HepG2 (cell line): ENCODE measurements around the gene ZCCHC10. TPM values are rescaled to one million over a fixed set of nuclear protein-coding genes. Genes with fewer than 3 reads are reported as not detected.

Experiments
- BRD4 ChIP-seq: sonication (generic); formaldehyde crosslinking; IDR thresholded peaks from 2 replicates; pipeline ENCODE4 v1.4.0; 2020; ENCODE audit warnings: missing genetic modification reagents
- GATAD1 ChIP-seq: IDR thresholded peaks from 2 replicates; pipeline ENCODE4 v1.6.1; 2016; ENCODE audit warnings: missing genetic modification reagents, missing compliant biosample characterization
- KLF9 ChIP-seq: IDR thresholded peaks from 2 replicates; pipeline ENCODE4 v1.6.1; 2016; ENCODE audit warnings: low read depth
- MZF1 ChIP-seq: sonication (generic); formaldehyde crosslinking; IDR thresholded peaks from 2 replicates; pipeline ENCODE4 v1.8.1; 2023; ENCODE audit warnings: mild to moderate bottlenecking, missing genetic modification reagents, borderline replicate concordance
- POGZ ChIP-seq: sonication (generic); formaldehyde crosslinking; IDR thresholded peaks from 2 replicates; pipeline ENCODE4 v1.4.0; 2020; ENCODE audit warnings: mild to moderate bottlenecking, missing genetic modification reagents
- SAP130 ChIP-seq: IDR thresholded peaks from 2 replicates; pipeline ENCODE4 v1.6.1; 2016; ENCODE audit warnings: low read depth
- SETDB1 ChIP-seq: sonication (generic); formaldehyde crosslinking; IDR thresholded peaks from 2 replicates; pipeline ENCODE4 v1.5.1; 2020; ENCODE audit warnings: missing genetic modification reagents, mild to moderate bottlenecking, borderline replicate concordance
- STAT6 ChIP-seq: sonication (generic); formaldehyde crosslinking; IDR thresholded peaks from 2 replicates; pipeline ENCODE4 v1.4.0; 2020; ENCODE audit warnings: missing genetic modification reagents, mild to moderate bottlenecking, borderline replicate concordance
- ZFP36L2 ChIP-seq: sonication (generic); formaldehyde crosslinking; IDR thresholded peaks from 2 replicates; pipeline ENCODE4 v1.4.0; 2020; ENCODE audit warnings: missing genetic modification reagents
- ZKSCAN5 ChIP-seq: sonication (generic); formaldehyde crosslinking; IDR thresholded peaks from 2 replicates; pipeline ENCODE4 v1.5.1; 2020; ENCODE audit warnings: mild to moderate bottlenecking, missing genetic modification reagents
- ZNF253 ChIP-seq: sonication (generic); formaldehyde crosslinking; IDR thresholded peaks from 2 replicates; pipeline ENCODE4 v1.8.0; 2022; ENCODE audit warnings: mild to moderate bottlenecking, missing genetic modification reagents, borderline replicate concordance
- ZNF317 ChIP-seq: sonication (generic); formaldehyde crosslinking; IDR thresholded peaks from 2 replicates; pipeline ENCODE4 v1.5.0; 2020; ENCODE audit warnings: mild to moderate bottlenecking, missing genetic modification reagents
- ZNF446 ChIP-seq: sonication (generic); formaldehyde crosslinking; IDR thresholded peaks from 2 replicates; pipeline ENCODE4 v1.5.0; 2020; ENCODE audit warnings: mild to moderate bottlenecking, missing genetic modification reagents
- ZNF484 ChIP-seq: sonication (generic); formaldehyde crosslinking; IDR thresholded peaks from 2 replicates; pipeline ENCODE4 v1.5.1; 2020; ENCODE audit warnings: mild to moderate bottlenecking, low read depth, missing genetic modification reagents, borderline replicate concordance
- ZNF558 ChIP-seq: sonication (generic); formaldehyde crosslinking; IDR thresholded peaks from 2 replicates; pipeline ENCODE4 v1.9.0; 2022; ENCODE audit warnings: mild to moderate bottlenecking, missing genetic modification reagents, borderline replicate concordance
- ZNF563 ChIP-seq: sonication (generic); formaldehyde crosslinking; IDR thresholded peaks from 2 replicates; pipeline ENCODE4 v1.8.0; 2022; ENCODE audit warnings: mild to moderate bottlenecking, moderate library complexity, missing genetic modification reagents
- ZNF570 ChIP-seq: sonication (generic); formaldehyde crosslinking; IDR thresholded peaks from 2 replicates; pipeline ENCODE4 v1.4.0; 2020; ENCODE audit warnings: mild to moderate bottlenecking, missing genetic modification reagents, borderline replicate concordance
- ZNF713 ChIP-seq: sonication (generic); formaldehyde crosslinking; IDR thresholded peaks from 2 replicates; pipeline ENCODE4 v1.4.0; 2020; ENCODE audit warnings: mild to moderate bottlenecking, missing genetic modification reagents
- ZNF766 ChIP-seq: sonication (generic); formaldehyde crosslinking; IDR thresholded peaks from 2 replicates; pipeline ENCODE4 v1.5.0; 2020; ENCODE audit warnings: missing genetic modification reagents, borderline replicate concordance
- ZNF772 ChIP-seq: sonication (generic); formaldehyde crosslinking; IDR thresholded peaks from 2 replicates; pipeline ENCODE4 v1.5.0; 2020; ENCODE audit warnings: mild to moderate bottlenecking, missing genetic modification reagents
- polyA plus RNA-seq, 8 experiments: library from polyadenylated mRNA; depleted of rRNA in 3 of 8; stranded (reverse) in 7 of 8; unstranded in 1 of 8; fragments of >200 nt; fragmentation: Illumina TruSeq in 4 of 8; extraction: Trizol in 4 of 8; gene quantifications; 2 replicates each; pipeline versions ENCODE4 v1.2.1 to v1.2.3, GENCODE V29; 2011 to 2016; ENCODE audit warnings: low read depth in 4 of 8, missing spikeins in 1 of 8, mixed read lengths in 1 of 8; ENCODE audit not compliant: insufficient read depth in 1 of 8
- total RNA-seq, 5 experiments: library from RNA; depleted of rRNA; stranded (reverse); fragments of >200 nt; fragmentation: Illumina TruSeq; extraction: Trizol; gene quantifications; 2 replicates each; pipeline ENCODE4 v1.2.3, GENCODE V29; 2016; ENCODE audit warnings: low read depth in 1 of 5
- TF ChIP-seq, protein P1 (sequence below): sonication (generic); formaldehyde crosslinking; IDR thresholded peaks from 2 replicates; pipeline ENCODE4 v1.5.0; 2020; ENCODE audit warnings: mild to moderate bottlenecking, missing genetic modification reagents, moderate library complexity
- TF ChIP-seq, protein P2 (sequence below): sonication (generic); formaldehyde crosslinking; IDR thresholded peaks from 2 replicates; pipeline ENCODE4 v1.4.0; 2020; ENCODE audit warnings: mild to moderate bottlenecking, missing genetic modification reagents

ZCCHC10 gene
- total and polyA plus RNA-seq, 2 of the 13 experiments (the other 11 are each of a cell fraction or from before 2014, with no cell fraction given) = 40.7 to 48.2 TPM

DNA sequence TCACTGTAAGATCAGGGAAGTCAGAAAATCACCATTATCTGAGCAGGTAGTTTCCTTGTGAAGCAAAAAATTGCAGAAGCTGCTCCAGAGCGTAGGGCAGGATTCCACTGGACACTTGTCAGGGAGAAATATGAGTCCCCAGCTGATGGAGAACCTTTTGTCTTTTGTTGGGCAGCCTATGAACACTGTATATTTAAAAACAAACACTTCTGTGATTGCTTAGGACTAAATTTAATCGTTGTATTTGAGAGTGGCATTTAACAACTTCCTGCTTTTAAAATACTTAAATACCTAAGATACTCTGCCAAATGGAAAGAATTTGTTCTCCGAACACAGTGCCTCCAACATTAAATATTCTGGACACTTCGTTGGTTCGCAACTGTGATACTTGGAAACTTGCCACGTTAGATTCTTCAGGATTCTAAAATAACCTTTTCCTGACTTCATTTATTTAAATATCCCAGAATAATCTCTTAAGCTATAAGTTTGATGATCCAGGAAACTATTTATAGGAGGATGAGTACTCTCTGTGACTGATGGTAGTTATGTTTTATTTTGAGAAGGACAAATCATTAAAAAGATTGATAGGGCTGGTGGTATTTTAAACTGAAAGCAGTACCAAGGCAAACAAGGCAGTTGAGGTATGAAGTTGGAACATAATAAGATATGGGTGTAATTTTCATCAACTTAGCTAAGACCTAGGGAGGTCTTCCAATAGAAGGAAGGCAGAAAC lies 22.8 kb upstream of the ZCCHC10 start (continued):
- no peak for TF ChIP-seq SAP130
- no peak for TF ChIP-seq ZNF558
- no peak for TF ChIP-seq ZNF563
- no peak for TF ChIP-seq ZFP36L2
- TF ChIP-seq ZNF446 (CRISPR knock-in tag) = no peak
- TF ChIP-seq, protein P1, sequence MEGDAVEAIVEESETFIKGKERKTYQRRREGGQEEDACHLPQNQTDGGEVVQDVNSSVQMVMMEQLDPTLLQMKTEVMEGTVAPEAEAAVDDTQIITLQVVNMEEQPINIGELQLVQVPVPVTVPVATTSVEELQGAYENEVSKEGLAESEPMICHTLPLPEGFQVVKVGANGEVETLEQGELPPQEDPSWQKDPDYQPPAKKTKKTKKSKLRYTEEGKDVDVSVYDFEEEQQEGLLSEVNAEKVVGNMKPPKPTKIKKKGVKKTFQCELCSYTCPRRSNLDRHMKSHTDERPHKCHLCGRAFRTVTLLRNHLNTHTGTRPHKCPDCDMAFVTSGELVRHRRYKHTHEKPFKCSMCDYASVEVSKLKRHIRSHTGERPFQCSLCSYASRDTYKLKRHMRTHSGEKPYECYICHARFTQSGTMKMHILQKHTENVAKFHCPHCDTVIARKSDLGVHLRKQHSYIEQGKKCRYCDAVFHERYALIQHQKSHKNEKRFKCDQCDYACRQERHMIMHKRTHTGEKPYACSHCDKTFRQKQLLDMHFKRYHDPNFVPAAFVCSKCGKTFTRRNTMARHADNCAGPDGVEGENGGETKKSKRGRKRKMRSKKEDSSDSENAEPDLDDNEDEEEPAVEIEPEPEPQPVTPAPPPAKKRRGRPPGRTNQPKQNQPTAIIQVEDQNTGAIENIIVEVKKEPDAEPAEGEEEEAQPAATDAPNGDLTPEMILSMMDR = no peak
- TF ChIP-seq GATAD1 (CRISPR knock-in tag) = 0 out of 2 replicates have a peak, but pooled peaks have one; percentile 2
- no peak for TF ChIP-seq SETDB1
- no peak for TF ChIP-seq BRD4
- TF ChIP-seq MZF1 (CRISPR knock-in tag) = peak; percentile 93
- TF ChIP-seq, protein P2, sequence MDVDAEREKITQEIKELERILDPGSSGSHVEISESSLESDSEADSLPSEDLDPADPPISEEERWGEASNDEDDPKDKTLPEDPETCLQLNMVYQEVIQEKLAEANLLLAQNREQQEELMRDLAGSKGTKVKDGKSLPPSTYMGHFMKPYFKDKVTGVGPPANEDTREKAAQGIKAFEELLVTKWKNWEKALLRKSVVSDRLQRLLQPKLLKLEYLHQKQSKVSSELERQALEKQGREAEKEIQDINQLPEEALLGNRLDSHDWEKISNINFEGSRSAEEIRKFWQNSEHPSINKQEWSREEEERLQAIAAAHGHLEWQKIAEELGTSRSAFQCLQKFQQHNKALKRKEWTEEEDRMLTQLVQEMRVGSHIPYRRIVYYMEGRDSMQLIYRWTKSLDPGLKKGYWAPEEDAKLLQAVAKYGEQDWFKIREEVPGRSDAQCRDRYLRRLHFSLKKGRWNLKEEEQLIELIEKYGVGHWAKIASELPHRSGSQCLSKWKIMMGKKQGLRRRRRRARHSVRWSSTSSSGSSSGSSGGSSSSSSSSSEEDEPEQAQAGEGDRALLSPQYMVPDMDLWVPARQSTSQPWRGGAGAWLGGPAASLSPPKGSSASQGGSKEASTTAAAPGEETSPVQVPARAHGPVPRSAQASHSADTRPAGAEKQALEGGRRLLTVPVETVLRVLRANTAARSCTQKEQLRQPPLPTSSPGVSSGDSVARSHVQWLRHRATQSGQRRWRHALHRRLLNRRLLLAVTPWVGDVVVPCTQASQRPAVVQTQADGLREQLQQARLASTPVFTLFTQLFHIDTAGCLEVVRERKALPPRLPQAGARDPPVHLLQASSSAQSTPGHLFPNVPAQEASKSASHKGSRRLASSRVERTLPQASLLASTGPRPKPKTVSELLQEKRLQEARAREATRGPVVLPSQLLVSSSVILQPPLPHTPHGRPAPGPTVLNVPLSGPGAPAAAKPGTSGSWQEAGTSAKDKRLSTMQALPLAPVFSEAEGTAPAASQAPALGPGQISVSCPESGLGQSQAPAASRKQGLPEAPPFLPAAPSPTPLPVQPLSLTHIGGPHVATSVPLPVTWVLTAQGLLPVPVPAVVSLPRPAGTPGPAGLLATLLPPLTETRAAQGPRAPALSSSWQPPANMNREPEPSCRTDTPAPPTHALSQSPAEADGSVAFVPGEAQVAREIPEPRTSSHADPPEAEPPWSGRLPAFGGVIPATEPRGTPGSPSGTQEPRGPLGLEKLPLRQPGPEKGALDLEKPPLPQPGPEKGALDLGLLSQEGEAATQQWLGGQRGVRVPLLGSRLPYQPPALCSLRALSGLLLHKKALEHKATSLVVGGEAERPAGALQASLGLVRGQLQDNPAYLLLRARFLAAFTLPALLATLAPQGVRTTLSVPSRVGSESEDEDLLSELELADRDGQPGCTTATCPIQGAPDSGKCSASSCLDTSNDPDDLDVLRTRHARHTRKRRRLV (CRISPR knock-in tag) = no peak
- no peak for TF ChIP-seq ZKSCAN5 (CRISPR knock-in tag)
- TF ChIP-seq ZNF317 (CRISPR knock-in tag) = no peak
- TF ChIP-seq ZNF570 (CRISPR knock-in tag) = no peak
- TF ChIP-seq ZNF766 = no peak
- TF ChIP-seq STAT6 (CRISPR knock-in tag) = peak; percentile 20; the same call in 1 of the 2 replicates
- TF ChIP-seq ZNF253 (CRISPR knock-in tag) = no peak
- no peak for TF ChIP-seq ZNF484 (CRISPR knock-in tag)
- no peak for TF ChIP-seq ZNF772 (CRISPR knock-in tag)
- no peak for TF ChIP-seq ZNF713 (CRISPR knock-in tag)
- TF ChIP-seq KLF9 = no peak
- no peak for TF ChIP-seq POGZ (CRISPR knock-in tag)
